Purkinje cell (primary cell): ENCODE data around the gene PROSER2. TPM values are rescaled to one million over a fixed set of nuclear protein-coding genes. Genes with fewer than 3 reads are reported as not detected.

Experiments
- polyA plus RNA-seq: library from polyadenylated mRNA; unstranded; fragments of >200 nt; fragmentation: Nextera tagmentation; gene quantifications from 2 replicates; pipeline ENCODE4 v1.2.1, GENCODE V29; 2014

Gene PROSER2
- polyA plus RNA-seq: 0.26 and 0.55 TPM in 2 replicates

GRCh38 chr10:11823122-11823988, at the start of gene PROSER2:
Gene PROSER2, plus strand, starts transcription at chr10:11823356. Its CDS starts 28,722 bp downstream, at chr10:11852078.

Other genes starting within 250 kb of the PROSER2 start
- gene USP6NL, start 211.7 kb upstream of the PROSER2 start, polyA plus RNA-seq: 12.8 and 14.0 TPM in 2 replicates
- 1.4 TPM in 1 of 2 replicates, not detected in the other for gene ECHDC3, start 81.0 kb upstream of the PROSER2 start, polyA plus RNA-seq
- 28.3 and 28.4 TPM in 2 replicates for gene UPF2, start 219.5 kb downstream of the PROSER2 start, polyA plus RNA-seq
- gene DHTKD1, start 245.6 kb downstream of the PROSER2 start, polyA plus RNA-seq: 4.0 and 4.2 TPM in 2 replicates